Keratinocyte (primary cell): ENCODE measurements around the gene PLA2G4F. TPM values are rescaled to one million over a fixed set of nuclear protein-coding genes. Genes with fewer than 3 reads are reported as not detected.

ENCODE experiments used
- DNase-seq: peaks from one replicate; pipeline ENCODE4 v3.0.0-alpha.2; 2011; ENCODE audit warnings: low read depth, missing footprints, low spot score
- FAIRE-seq: peaks from 2 replicates; lab custom pipeline; 2011; peaks lifted over from hg19 to GRCh38; lab: Jason Lieb, UNC
- H2AFZ ChIP-seq: 2 replicates; pipeline ENCODE4 v1.6.0; 2012; ENCODE audit warnings: low read length, control low read depth, inconsistent platforms; ENCODE audit not compliant: control insufficient read depth
- H3K27ac ChIP-seq: 2 replicates; pipeline ENCODE4 v1.5.1; 2011; ENCODE audit warnings: low read length; ENCODE audit not compliant: control insufficient read depth, insufficient read depth
- H3K27me3 ChIP-seq: 3 replicates; pipeline ENCODE4 v1.6.0; 2011; ENCODE audit warnings: low read length; ENCODE audit not compliant: control insufficient read depth, insufficient read depth; ENCODE audit errors: extremely low read depth
- H3K36me3 ChIP-seq, 2 experiments: 2 replicates in 1 of 2; 3 replicates in 1 of 2; pipeline ENCODE4 v1.5.1; 2011; ENCODE audit warnings: low read length in 2 of 2, mild to moderate bottlenecking in 1 of 2; ENCODE audit not compliant: control insufficient read depth in 2 of 2, insufficient read depth in 2 of 2; ENCODE audit errors: extremely low read depth in 1 of 2
- H3K4me1 ChIP-seq: 3 replicates; pipeline ENCODE4 v1.5.1; 2011; ENCODE audit warnings: low read length; ENCODE audit not compliant: control insufficient read depth, insufficient read depth; ENCODE audit errors: extremely low read depth
- H3K4me2 ChIP-seq: 3 replicates; pipeline ENCODE4 v1.6.0; 2011; ENCODE audit warnings: low read depth, low read length; ENCODE audit not compliant: control insufficient read depth, insufficient read depth; ENCODE audit errors: extremely low read depth
- H3K4me3 ChIP-seq, 3 experiments: fragments of 200-600 bp in 1 of 3; sonication (generic) in 1 of 3; 2 replicates in 2 of 3; 3 replicates in 1 of 3; pipeline ENCODE4 v1.5.1; 2011 to 2016; ENCODE audit warnings: low read length in 3 of 3, mild to moderate bottlenecking in 3 of 3, control low read depth in 2 of 3, inconsistent platforms in 1 of 3, low read depth in 1 of 3, mixed read lengths in 1 of 3, mixed run types in 1 of 3, moderate library complexity in 1 of 3; ENCODE audit not compliant: control insufficient read depth in 2 of 3, insufficient read depth in 2 of 3; ENCODE audit errors: extremely low read depth in 1 of 3
- H3K79me2 ChIP-seq: 2 replicates; pipeline ENCODE4 v1.6.0; 2012; ENCODE audit warnings: low read length; ENCODE audit not compliant: control insufficient read depth, insufficient read depth
- H3K9ac ChIP-seq: 3 replicates; pipeline ENCODE4 v1.6.0; 2011; ENCODE audit warnings: low read length; ENCODE audit not compliant: control insufficient read depth, insufficient read depth; ENCODE audit errors: extremely low read depth
- H3K9me1 ChIP-seq: 3 replicates; pipeline ENCODE4 v1.6.0; 2011; ENCODE audit warnings: low read length; ENCODE audit not compliant: control insufficient read depth, insufficient read depth; ENCODE audit errors: extremely low read depth
- H3K9me3 ChIP-seq: 2 replicates; pipeline ENCODE4 v1.5.1; 2012; ENCODE audit warnings: low read depth, low read length; ENCODE audit not compliant: control insufficient read depth
- H4K20me1 ChIP-seq: 3 replicates; pipeline ENCODE4 v1.6.0; 2011; ENCODE audit warnings: low read length; ENCODE audit not compliant: control insufficient read depth, insufficient read depth; ENCODE audit errors: extremely low read depth
- CTCF ChIP-seq, 3 experiments: IDR thresholded peaks in 1 of 3; conservative IDR thresholded peaks in 1 of 3; optimal IDR thresholded peaks in 1 of 3; 2 replicates in 2 of 3; 3 replicates in 1 of 3; pipeline versions ENCODE3 to v1.5.1; 2011; ENCODE audit warnings: low read length in 3 of 3, mild to moderate bottlenecking in 3 of 3, moderate library complexity in 2 of 3, control low read depth in 1 of 3, inconsistent platforms in 1 of 3; ENCODE audit not compliant: insufficient read depth in 2 of 3; ENCODE audit errors: extremely low read depth in 1 of 3
- EZH2 ChIP-seq: IDR thresholded peaks from one replicate; pipeline ENCODE4 v1.6.1; 2012; ENCODE audit warnings: inconsistent platforms, mild to moderate bottlenecking, low read length, moderate library complexity
- dilution Hi-C: fragments of 300-500 bp; cut with MboI; formaldehyde crosslinking; loops from one replicate; pipeline ENCODE4 v1.7.0; 2020; ENCODE audit warnings: low sequenced_read_pairs; ENCODE audit not compliant: extremely low pct_ligation_motif_present
- polyA plus RNA-seq, 5 experiments: library from polyadenylated mRNA; depleted of rRNA in 3 of 5; stranded (reverse) in 3 of 5; stranded (forward) in 1 of 5; unstranded in 1 of 5; fragments of >200 nt; gene quantifications; 1 replicate in 1 of 5; 2 replicates in 3 of 5; 3 replicates in 1 of 5; pipeline versions ENCODE4 v1.2.1 to v1.2.3, GENCODE V29; 2011 to 2012; ENCODE audit warnings: missing spikeins in 2 of 5, low read depth in 1 of 5, low replicate concordance in 1 of 5

The PLA2G4F gene
- polyA plus RNA-seq, 1 donor (not counting 4 experiments of a cell fraction or from before 2014, with no cell fraction given) = 4.4 TPM

GRCh38 chr15:42120285-42120684 lies 36.2 kb downstream of the PLA2G4F start:
- no peak for FAIRE-seq
- Histone ChIP-seq H4K20me1 (no peaks in the 10 kb centered on the region), H3K27ac (no peak overlapping the region), H3K9me3 (no peaks in the 10 kb centered on the region), H3K79me2 (no peaks in the 10 kb centered on the region), H3K4me1 (peaks cover 6% of the 10 kb centered on the region), H3K4me2 (no peak overlapping the region), H2AFZ (no peak overlapping the region), H3K36me3 (no peaks in the 10 kb centered on the region), H3K9ac (no peak overlapping the region), H3K9me1 (no peaks in the 10 kb centered on the region), H3K27me3 (no peaks in the 10 kb centered on the region), H3K4me3 (no peak overlapping the region)
- TF ChIP-seq CTCF (optimal IDR thresholded peaks at IDR 0.05 in 1 of 3, IDR thresholded peaks at IDR 0.05 in 1 of 3, conservative IDR thresholded peaks at IDR 0.05 in 1 of 3; ENCODE audit: extremely low read depth in 1 of 3, insufficient read depth in 2 of 3, low read length in 3 of 3) = no peak
- TF ChIP-seq EZH2 = no peak
- dilution Hi-C loops = no loop called here
- no peak for DNase-seq

GRCh38 chr15:42119446-42119760 lies 37.0 kb downstream of the PLA2G4F start:
- H3K4me2 ChIP-seq = peak overlapping the region; percentile 49
- H2AFZ ChIP-seq = peak overlapping the region; percentile 55
- no peaks in the 10 kb centered on the region for H3K79me2 ChIP-seq
- no peaks in the 10 kb centered on the region for H3K36me3 ChIP-seq
- no peaks in the 10 kb centered on the region for H3K27me3 ChIP-seq
- H3K27ac ChIP-seq = no peak overlapping the region
- FAIRE-seq = no peak
- DNase-seq = no peak
- H3K9ac ChIP-seq = no peak overlapping the region
- H3K9me1 ChIP-seq = no peaks in the 10 kb centered on the region
- peaks cover 6% of the 10 kb centered on the region for H3K4me1 ChIP-seq
- dilution Hi-C loops = no loop called here
- H3K4me3 ChIP-seq = no peak overlapping the region
- H3K9me3 ChIP-seq = no peaks in the 10 kb centered on the region
- H4K20me1 ChIP-seq = no peaks in the 10 kb centered on the region
- TF ChIP-seq EZH2 (no peak), CTCF (optimal IDR thresholded peaks at IDR 0.05 in 1 of 3, IDR thresholded peaks at IDR 0.05 in 1 of 3, conservative IDR thresholded peaks at IDR 0.05 in 1 of 3; ENCODE audit: extremely low read depth in 1 of 3, insufficient read depth in 2 of 3, low read length in 3 of 3) (no peak)
